ENCODE results near the gene KLHL3. TPM values are rescaled to one million over a fixed set of nuclear protein-coding genes. Genes with fewer than 3 reads are reported as not detected.

Gene KLHL3
- total and polyA plus RNA-seq, 9 of the 15 experiments (the other 6 are each of a cell fraction or from before 2014, with no cell fraction given), result under 0.01 to 1.5 (median 0.22) TPM

DNA sequence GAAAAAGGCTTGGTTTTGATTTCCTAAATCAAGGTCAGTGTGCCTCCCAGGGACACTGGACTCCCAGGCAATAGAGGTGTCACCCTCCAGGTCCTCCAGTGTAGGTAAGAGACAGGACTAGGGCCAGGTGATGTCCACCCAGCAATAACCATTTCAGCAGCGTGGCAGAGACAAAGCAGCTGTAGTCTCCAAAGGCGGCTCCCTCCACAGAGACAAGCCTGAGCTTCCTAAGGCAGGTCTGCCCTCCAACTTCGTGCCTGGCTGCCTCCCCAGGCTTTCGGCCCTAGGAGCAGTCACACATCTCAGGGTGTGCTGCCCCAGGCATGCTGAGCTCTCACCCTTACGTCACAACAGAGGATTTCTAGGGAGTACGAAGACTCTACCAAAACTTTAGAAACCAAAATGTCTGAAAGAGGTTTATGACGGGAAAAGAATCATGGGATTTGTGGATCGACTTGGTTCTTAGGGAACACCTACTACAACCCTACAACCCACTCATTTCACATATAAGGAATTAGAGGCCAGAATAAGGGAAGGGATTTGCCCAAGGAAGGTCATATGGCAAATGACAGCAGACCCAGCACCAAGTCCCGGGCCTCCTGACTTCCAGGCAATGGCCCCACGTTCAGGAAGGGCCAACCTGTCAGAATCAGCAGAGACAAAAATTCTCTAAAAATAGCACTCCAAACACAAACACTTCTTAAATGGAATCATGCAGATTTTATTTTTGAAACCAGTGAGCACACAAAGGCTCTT is 105.5 kb downstream of the KLHL3 start:
- Histone ChIP-seq H2AFZ (ENCODE audit: low read depth, low read length) (no peak overlapping the region), H3K9me1 (ENCODE audit: control insufficient read depth, insufficient read depth, low read length) (no peaks in the 10 kb centered on the region), H4K20me1 (replicated peaks; ENCODE audit: control insufficient read depth, insufficient read depth, low read length) (no peaks in the 10 kb centered on the region; the same call in 1 of the 2 replicates), H3K27me3 (ENCODE audit: control insufficient read depth in 2 of 2, insufficient read depth in 2 of 2, low read length in 2 of 2) (peaks cover 2 to 22% of the 10 kb centered on the region in 2 experiments; a peak in 4 of 5 replicates), H3K9ac (ENCODE audit: insufficient read depth in 1 of 2, low read depth in 2 of 2, low read length in 2 of 2) (no peak overlapping the region), H3K36me3 (ENCODE audit: control insufficient read depth, insufficient read depth, low read length) (no peaks in the 10 kb centered on the region), H3K4me2 (ENCODE audit: insufficient read depth, low read length) (no peak overlapping the region), H3K27ac (ENCODE audit: extremely low read depth, low read depth, low read length) (no peak overlapping the region), H3K9me3 (replicated peaks; ENCODE audit: control insufficient read depth, insufficient read depth, low read depth, low read length) (no peaks in the 10 kb centered on the region), H3K4me1 (replicated peaks in 1 of 2; ENCODE audit: control insufficient read depth in 2 of 2, insufficient read depth in 2 of 2, low read length in 2 of 2) (no peaks in the 10 kb centered on the region), H3K4me3 (no peak overlapping the region), H3K79me2 (ENCODE audit: control insufficient read depth, insufficient read depth, low read length) (no peaks in the 10 kb centered on the region)
- ATAC-seq, result 0 out of 3 replicates have a peak, but pooled peaks have one; percentile 27
- 0% methylated on average over 9 of the region's 10 CpGs for WGBS (ENCODE audit: insufficient coverage, low coverage, missing lambda C conversion rate)
- no TSS peak for BruUV-seq (replicated peaks)
- FAIRE-seq, result no peak
- DNase-seq (ENCODE audit: extremely low read depth in 1 of 4, low spot score in 3 of 4), result no peak
- TF ChIP-seq EHMT2 (IDR thresholded peaks at IDR 0.05) (no peak), RAD21 (CRISPR knock-in tag; conservative IDR thresholded peaks at IDR 0.05 in 1 of 2, IDR thresholded peaks at IDR 0.05 in 1 of 2) (no peak), IFI16 (CRISPR knock-in tag; IDR thresholded peaks at IDR 0.05) (no peak)
- TF ChIP-seq, protein P1, sequence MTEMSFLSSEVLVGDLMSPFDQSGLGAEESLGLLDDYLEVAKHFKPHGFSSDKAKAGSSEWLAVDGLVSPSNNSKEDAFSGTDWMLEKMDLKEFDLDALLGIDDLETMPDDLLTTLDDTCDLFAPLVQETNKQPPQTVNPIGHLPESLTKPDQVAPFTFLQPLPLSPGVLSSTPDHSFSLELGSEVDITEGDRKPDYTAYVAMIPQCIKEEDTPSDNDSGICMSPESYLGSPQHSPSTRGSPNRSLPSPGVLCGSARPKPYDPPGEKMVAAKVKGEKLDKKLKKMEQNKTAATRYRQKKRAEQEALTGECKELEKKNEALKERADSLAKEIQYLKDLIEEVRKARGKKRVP (CRISPR knock-in tag; IDR thresholded peaks at IDR 0.05), result no peak
- in situ Hi-C loops (cut with MboI), result no loop called here
- CTCF ChIA-PET (ENCODE audit: low intra/inter-chr PET ratio), result interaction anchor here (1.0 to 3.4 kb wide), 5 partner anchors 30 to 653 kb away, joined by 3 to 22 read pairs (median 5); no protein-coding TSS in a partner anchor
- POLR2A ChIA-PET, result interaction anchor here (1.4 to 1.7 kb wide), 2 partner anchors 10 to 502 kb away, joined by 5 to 7 read pairs; no protein-coding TSS in a partner anchor
- intact Hi-C loops (cut with micrococcal nuclease), result no loop called here
